ENCODE data around the gene LGALS9C.
"Not testable (repeated sequence)": the region's sequence is repeated elsewhere in the genome, so short reads cannot be mapped to it uniquely, and the experiment has no call there.

DNA sequence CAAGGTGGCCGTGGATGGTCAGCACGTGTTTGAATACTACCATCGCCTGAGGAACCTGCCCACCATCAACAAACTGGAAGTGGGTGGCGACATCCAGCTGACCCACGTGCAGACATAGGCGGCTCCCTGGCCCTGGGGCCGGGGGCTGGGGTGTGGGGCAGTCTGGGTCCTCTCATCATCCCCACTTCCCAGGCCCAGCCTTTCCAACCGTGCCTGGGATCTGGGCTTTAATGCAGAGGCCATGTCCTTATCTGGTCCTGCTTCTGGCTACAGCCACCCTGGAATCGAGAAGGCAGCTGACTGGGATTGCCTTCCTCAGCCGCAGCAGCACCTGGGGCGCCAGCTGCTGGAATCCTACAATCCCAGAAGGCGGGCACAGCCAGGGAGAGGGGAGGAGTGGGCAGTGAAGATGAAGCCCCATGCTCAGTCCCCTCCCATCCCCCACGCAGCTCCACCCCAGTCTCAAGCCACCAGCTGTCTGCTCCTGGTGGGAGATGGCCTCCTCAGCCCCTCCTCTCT lies 17.7 kb downstream of the LGALS9C start:
- not testable (repeated sequence) for TF ChIP-seq MAFK (IDR thresholded peaks at IDR 0.05; ENCODE audit: low read depth, low read length); CTCF (conservative IDR thresholded peaks at IDR 0.05; ENCODE audit: low read depth, low read length); RCOR1 (IDR thresholded peaks at IDR 0.05; ENCODE audit: insufficient replicate concordance, low read length); POLR2A (IDR thresholded peaks at IDR 0.05; ENCODE audit: low read depth, low read length); CEBPB (IDR thresholded peaks at IDR 0.05; ENCODE audit: low read depth, low read length); NFE2L2 (IDR thresholded peaks at IDR 0.05; ENCODE audit: low read depth, low read length); RAD21 (IDR thresholded peaks at IDR 0.05; ENCODE audit: low read length); RFX5 (IDR thresholded peaks at IDR 0.05; ENCODE audit: low read depth, low read length); BHLHE40 (IDR thresholded peaks at IDR 0.05; ENCODE audit: low read depth, low read length); MAZ (IDR thresholded peaks at IDR 0.05; ENCODE audit: borderline replicate concordance, low read depth, low read length); FOS (IDR thresholded peaks at IDR 0.05; ENCODE audit: low read depth, low read length)

All from IMR-90 (cell line).